ENCODE data around the gene PLIN5.

PLIN5 gene

DNA sequence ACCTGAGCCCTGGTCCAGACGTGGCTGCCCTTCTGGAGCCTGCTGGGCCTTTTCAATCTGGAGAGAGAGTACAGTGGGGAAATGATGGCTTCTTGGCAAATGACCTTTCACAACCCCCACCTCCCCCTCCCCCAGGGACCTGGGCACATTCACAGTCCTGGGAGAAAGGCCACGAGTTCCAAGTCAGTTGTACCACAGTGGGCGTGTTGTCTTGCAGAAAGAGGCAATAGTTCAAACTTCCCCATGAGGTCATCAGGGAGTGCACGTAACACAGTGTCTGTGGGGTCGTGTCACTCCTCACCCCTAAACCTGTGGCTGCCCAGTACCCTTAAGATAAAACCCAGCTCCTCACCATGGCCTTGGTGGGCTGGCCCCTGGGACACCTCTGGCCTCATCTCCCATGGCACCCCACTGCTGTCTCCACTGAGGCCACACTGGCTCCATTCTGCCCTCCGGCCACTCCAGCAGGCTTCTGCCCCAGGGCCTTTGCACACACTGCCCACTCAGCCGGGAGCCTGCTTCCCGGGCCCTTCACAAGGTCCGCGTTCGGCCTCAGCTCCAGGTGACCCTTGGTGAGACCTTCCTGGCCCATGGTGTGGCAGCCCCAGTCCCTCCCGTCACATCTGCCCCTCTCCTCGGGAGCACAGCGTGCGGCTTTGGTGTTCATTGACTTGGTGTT is 30.0 kb downstream of the PLIN5 start:
- no peak for DNase-seq (ENCODE audit: low read depth in 2 of 2)

DNA sequence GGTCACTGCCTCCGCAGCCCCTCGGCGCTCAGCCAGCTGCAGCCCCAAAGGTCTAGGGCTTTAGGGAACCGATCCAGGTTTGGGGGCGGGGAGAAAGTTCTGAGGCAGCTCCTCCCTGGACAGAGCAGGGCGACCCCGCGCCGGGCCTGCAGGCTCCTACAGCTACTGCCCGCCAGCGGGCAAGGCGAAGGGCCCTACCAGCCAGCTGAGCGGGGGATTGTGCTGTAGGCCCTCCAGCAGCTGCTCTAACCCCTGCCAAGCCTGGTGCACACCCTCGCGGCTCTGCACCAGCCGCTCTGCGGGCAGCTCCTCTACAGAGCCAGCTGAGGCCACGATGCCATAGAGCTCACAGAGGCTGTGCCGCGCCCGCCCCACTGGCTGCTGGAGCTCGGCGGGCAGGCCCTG is 30.7 kb downstream of the PLIN5 start:
- no peak for DNase-seq (ENCODE audit: low read depth in 2 of 2)

GRCh38 chr19:4503825-4504170 is 31.2 kb downstream of the PLIN5 start:
- DNase-seq (ENCODE audit: low read depth in 2 of 2), result no peak

DNA sequence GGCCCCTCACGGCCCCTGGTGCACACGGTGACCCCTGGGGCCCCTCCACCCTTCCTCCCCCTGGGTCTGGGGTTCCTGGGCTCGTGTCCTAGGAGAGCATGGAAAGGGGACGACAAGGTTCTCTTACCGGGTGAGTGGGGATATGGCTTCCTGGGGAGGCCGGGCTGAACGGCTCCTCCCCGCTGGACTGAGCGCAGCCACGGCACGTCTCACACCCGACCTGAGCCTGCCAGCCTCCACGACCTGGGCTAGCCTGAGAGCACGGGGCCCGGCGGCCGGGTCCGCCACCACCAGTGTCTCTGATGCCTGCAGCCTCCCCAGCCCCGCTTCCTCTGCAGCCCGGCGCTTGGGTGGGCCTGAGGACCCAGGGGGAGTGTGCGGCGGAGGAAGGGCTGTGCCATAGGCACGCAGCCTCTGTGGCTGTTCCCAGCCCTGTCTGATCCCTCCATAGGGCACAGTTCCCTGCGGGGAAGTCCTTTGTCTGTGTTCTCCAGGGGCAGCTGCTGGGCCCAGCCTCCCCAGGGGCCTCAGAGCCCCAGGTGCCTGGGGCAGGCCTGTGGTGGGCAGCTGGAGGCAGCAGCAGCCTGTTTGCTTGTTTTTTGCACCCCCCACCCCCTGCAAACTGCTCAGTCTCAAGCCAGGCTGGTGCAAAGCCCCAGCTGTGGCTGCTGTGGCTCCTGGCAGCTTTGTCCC is 31.7 kb downstream of the PLIN5 start:
- no peak for DNase-seq (ENCODE audit: low read depth in 2 of 2)

GRCh38 chr19:4502282-4503131 is 32.5 kb downstream of the PLIN5 start:
- no peak for DNase-seq (ENCODE audit: low read depth in 2 of 2)

DNA sequence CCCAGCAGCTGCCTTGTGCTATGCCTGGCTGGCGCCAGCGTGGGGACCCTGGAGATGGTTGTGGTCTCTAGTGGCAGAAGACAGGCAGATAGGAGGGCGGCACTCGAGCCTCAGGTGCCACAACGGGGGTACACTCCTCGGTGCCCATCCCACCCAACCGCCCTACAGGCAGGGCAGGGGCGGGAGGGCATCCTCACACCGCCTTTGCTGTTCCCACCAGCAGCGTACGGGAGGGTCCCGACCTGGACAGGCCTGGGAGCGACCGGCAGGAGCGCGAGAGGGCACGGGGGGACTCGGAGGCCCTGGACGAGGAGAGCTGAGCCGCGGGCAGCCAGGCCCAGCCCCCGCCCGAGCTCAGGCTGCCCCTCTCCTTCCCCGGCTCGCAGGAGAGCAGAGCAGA is 33.3 kb downstream of the PLIN5 start:
- no peak for DNase-seq (ENCODE audit: low read depth in 2 of 2)

DNA sequence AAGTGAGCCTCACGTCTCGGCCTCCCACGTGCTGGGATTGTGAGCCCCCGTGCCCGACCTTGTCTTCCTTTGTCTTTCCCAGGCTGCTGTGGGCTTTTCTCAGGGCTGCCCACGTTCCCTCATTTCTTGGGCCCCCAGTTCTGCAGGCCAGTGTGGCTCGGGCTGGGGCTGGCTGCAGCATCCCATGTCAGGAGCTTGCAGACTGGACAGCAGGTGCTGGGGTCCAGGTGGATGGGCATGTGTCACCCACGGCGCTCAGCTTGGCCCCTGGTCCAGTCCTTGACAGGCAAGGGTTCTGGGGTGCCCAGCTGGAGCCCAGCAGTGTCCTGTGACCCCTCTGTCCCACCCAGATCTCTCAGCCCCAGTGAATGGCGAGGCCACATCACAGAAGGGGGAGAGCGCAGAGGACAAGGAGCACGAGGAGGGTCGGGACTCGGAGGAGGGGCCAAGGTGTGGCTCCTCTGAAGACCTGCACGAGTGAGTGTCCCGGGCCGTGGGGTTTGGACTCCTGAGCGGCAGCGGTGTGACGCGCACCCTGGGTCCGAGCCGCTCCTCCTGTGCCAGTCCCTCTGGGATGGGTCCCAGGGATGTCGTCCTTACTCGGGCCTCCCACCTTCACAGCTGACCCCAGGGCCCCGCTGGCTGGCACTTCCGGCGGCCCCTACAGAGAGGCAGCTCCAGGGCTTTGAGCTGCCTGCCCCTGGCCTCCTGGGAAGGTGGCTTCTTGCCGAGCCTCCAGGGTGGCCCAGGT is 34.0 kb downstream of the PLIN5 start:
- DNase-seq (ENCODE audit: low read depth in 2 of 2), result no peak

DNA sequence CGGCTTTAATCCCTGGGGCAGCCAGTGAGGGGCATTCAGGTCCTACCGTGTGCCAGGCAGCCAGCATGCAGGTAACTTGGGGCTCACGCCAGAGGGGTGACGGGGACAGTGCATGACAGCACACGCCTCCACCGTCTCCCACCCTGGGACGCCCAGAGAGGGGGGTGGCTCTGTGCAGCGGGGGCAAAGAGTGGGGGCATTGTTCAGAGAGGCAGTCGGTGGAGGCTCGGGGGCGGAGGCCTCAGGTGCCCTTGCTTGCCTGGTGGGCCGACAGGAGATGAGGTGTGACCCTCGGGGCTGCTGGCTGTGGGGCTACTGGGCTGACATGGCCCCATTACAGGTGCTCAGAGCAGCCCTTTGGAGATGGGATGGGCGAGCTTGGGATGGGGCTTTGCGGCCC is 35.2 kb downstream of the PLIN5 start:
- DNase-seq (ENCODE audit: low read depth in 2 of 2), result no peak

- DNase-seq (ENCODE audit: low read depth in 2 of 2), result no peak
Observed at GRCh38 chr19:4499318-4499717, 35.7 kb downstream of the PLIN5 start.

GRCh38 chr19:4498694-4499093 is 36.3 kb downstream of the PLIN5 start:
- DNase-seq (ENCODE audit: low read depth in 2 of 2), result no peak

DNA sequence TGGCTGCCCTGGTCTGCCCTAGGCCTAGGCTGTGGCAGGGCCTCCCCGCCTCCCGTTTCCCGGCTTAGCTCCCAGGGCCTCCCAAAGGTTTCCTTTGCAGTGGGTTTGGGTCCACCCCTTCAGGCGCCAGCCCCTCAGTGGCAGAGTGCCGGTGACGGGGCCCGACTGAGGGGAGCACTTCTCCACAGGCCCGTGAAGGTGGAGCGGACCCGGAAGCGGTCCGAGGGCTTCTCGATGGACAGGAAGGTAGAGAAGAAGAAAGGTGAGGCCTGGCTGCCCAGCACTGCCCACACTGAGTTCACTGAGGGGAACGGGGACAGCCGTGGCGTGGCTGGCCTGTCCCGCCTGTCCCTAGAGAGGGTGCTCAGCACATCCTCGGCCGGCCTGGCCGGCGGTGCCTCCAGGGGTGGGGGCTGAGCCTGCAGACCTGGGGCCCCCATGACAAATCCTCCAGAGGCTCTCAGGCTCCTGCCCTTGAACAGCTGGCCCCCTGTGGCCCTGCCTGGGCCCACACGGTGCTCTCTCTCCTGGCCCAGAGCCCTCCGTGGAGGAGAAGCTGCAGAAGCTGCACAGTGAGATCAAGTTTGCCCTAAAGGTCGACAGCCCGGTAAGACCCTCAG is 37.1 kb downstream of the PLIN5 start:
- DNase-seq (ENCODE audit: low read depth in 2 of 2), result no peak

DNA sequence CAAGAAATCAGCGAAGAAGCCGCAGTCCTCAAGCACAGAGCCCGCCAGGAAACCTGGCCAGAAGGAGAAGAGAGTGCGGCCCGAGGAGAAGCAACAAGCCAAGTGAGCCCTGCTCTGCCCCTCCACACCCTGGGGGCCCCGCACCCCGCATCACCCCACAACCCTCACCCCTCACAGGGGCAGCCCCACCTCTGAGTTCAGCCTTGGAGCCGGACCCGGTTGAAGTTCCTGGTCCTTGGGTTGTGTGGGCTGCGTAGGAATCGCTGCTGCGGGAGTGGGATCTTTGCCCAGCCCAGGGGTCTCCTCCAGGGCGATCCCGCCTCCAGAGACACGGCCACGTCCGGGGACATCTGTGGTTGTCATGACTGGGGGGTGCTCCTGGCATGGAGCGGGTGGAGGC is 38.7 kb downstream of the PLIN5 start:
- no peak for DNase-seq (ENCODE audit: low read depth in 2 of 2)

DNA sequence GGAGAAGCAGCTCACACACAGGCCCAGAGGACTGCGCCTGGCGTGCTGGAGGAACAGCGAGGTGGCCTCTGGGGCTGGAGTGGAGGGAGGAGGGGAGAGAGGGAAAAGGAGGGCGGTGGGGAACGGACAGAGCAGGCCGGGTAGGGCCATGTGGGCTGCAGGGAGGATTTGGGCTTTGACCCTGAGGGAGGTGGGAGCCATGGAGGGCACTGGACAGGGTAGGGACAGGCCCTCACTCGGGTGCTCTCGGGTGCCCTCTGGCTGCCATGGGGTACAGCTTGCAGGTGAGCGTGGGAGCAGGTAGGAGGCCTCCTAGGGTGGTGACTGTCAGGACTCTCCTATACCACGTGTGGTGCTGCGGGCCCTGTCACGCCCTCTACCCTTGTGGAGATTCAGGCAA is 39.6 kb downstream of the PLIN5 start:
- DNase-seq (ENCODE audit: low read depth in 2 of 2), result no peak

GRCh38 chr19:4494691-4495064 is 40.3 kb downstream of the PLIN5 start:
- no peak for DNase-seq (ENCODE audit: low read depth in 2 of 2)

DNA sequence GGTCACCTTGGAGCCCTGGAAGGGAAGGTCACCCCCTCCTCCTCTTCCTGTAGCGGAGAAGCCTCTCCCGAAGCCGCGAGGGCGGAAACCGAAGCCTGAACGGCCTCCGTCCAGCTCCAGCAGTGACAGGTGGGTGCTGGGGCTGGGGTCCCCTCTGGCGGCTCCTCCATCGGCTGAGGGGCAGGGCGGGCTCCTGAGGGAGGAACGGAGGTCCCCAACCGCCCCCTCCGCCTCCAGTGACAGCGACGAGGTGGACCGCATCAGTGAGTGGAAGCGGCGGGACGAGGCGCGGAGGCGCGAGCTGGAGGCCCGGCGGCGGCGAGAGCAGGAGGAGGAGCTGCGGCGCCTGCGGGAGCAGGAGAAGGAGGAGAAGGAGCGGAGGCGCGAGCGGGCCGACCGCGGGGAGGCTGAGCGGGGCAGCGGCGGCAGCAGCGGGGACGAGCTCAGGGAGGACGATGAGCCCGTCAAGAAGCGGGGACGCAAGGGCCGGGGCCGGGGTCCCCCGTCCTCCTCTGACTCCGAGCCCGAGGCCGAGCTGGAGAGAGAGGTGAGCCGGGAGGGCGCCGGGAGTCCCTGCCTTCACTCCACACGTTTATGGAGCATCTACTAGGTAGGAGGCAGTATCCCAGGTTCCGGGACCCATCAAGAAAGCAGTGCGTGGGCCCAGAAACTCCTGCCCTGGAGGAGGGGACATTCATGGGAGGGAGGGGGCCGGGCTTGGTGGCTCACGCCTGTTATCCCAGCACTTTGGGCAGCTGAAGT is 40.9 kb downstream of the PLIN5 start:
- no peak for DNase-seq (ENCODE audit: low read depth in 2 of 2)

GRCh38 chr19:4493104-4493928 is 41.7 kb downstream of the PLIN5 start:
- DNase-seq (ENCODE audit: low read depth in 2 of 2), result no peak

DNA sequence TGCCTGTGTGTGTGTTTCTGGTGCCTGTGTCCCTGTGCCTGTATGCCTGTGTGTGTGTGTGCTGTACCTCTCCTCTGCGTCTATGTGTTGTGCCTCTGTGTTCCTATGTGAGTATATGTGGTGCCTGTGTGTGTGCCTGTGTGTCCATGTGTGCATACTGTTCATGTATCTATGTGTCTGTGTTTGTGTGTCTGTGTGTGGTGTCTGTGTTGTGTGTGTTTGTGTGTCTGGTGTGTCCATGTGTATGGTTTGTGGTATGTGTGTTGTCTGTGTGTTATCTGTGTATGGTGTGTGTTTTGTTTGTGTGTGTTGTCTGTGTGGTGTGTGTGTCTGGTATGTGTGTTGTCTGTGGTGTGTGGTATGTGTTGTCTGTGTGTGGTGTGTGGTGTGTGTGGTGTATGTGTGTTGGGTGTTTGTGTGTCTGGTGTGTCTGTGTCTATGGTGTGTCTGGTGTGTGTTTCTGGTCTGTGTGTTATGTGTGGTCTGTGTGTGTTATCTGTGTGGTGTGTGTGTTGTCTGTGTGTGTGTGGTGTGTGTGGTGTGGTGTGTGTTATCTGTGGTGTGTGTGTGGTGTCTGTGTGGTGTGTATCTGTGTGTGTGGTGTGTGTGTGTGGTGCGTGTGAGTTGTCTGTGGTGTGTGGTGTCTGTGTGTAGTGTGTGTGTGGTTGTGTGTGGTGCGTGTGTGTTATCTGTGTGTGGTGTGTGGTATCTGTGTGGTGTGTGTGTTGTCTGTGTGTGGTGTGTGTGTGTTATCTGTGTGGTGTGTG is 42.5 kb downstream of the PLIN5 start:
- DNase-seq (ENCODE audit: low read depth in 2 of 2), result no peak

DNA sequence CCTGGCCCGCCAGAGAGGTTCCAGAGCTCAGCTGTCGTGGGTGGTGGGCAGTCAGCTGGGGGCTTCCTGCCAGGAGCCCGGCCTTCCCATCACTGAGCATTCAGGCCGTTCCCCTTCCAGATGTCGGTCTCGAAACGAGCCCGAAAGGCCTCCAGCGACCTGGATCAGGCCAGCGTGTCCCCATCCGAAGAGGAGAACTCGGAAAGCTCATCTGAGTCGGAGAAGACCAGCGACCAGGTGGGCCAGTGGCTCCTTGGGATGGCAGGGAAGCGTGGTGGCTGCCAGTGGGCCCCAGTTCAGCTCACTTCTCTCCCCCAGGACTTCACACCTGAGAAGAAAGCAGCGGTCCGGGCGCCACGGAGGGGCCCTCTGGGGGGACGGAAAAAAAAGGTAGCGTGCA is 43.6 kb downstream of the PLIN5 start:
- DNase-seq (ENCODE audit: low read depth in 2 of 2), result no peak

- DNase-seq (ENCODE audit: low read depth in 2 of 2), result no peak
Observed at GRCh38 chr19:4488496-4488895, 46.5 kb downstream of the PLIN5 start.

Data from stimulated activated CD8-positive, alpha-beta memory T cell treated with anti-CD3 and anti-CD28 coated beads, Interleukin-7, amount 100 ng/mL, for 4 hours (primary cell).